HG03558 (cell line): Measurements from ENCODE around the gene LRRC4C.

Source experiments
- ATAC-seq: cut with Tn5 transposase; IDR thresholded peaks from one replicate; pipeline ENCODE4 v1.9.1; 2021; ENCODE audit warnings: moderate number of reproducible peaks; ENCODE audit not compliant: unreplicated experiment; ENCODE audit errors: extremely low read depth

Gene LRRC4C

GRCh38 chr11:41334007-41334933 is 125.2 kb downstream of the LRRC4C start:
- ATAC-seq, result no peak

- no peak for ATAC-seq
These were observed 126.1 kb downstream of the LRRC4C start for GRCh38 chr11:41333357-41333756.

- ATAC-seq, result no peak
These were observed 131.1 kb downstream of the LRRC4C start for GRCh38 chr11:41328324-41328723.

DNA sequence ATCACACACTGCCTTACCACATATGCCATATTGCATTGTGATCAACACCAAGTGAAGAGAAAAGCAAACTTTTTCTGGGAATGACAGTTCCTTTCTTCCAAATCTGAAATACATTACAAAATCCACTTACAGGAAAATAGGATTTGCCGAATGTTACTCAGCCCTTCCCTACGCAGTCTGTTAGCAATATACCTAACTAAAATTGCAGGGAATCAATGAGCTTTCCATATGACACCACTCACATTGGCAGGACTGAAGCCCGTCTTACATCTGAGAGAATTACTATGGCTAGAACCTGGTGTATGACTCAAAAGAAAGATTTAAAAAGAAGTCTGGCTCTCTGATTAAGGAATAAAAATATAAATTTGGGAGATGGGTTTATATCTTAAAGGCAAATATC is 136.0 kb downstream of the LRRC4C start:
- no peak for ATAC-seq

GRCh38 chr11:41320653-41321052 is 138.8 kb downstream of the LRRC4C start:
- no peak for ATAC-seq

DNA sequence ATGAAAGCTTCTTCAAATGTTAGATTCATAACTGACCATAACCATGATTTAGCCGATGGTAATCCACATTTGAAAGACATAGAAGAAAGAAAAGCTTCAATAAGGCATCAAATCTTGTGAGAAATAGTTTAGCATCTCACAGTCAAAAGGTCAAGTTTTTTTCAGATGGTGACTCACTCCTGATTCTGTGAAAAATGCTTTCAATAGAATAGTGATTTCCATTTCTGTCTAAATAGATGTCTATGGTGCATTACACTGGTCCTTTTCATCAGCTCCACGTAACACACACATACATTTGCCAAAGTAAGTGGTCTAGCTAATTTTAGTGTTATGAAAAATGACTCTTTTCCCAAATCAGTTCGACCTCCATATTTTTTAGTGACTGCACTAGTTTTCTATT is 139.2 kb downstream of the LRRC4C start:
- no peak for ATAC-seq

- ATAC-seq, result no peak
These were observed 140.0 kb downstream of the LRRC4C start for GRCh38 chr11:41319434-41319833.

GRCh38 chr11:41316751-41317150 is 142.7 kb downstream of the LRRC4C start:
- ATAC-seq, result no peak

DNA sequence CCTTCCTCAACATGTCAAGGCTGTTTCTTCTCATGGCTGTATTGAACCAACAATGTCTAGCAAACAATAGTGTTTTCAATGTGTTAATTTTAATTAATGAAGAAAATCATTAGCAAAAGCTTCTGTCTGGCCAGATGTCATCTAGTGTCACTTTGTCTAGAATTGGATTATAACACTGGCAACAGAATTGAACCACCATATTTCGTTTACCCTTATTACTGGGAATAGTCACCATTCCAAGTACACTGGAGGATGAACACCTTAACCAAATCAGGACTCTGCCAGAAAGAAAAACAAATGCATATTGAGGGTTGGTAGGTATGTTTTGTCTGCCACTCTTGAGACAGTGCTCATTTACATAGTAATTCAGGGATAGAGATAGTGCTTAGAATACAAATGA is 146.2 kb downstream of the LRRC4C start:
- ATAC-seq, result no peak

- ATAC-seq, result no peak
These were observed 149.7 kb downstream of the LRRC4C start for GRCh38 chr11:41309716-41310115.

GRCh38 chr11:41309111-41309522 is 150.3 kb downstream of the LRRC4C start:
- ATAC-seq, result peak; percentile 60

- ATAC-seq, result no peak
These were observed 151.2 kb downstream of the LRRC4C start for GRCh38 chr11:41308286-41308685.

- ATAC-seq, result no peak
These were observed 152.0 kb downstream of the LRRC4C start for GRCh38 chr11:41307296-41308080.

- ATAC-seq, result no peak
These were observed 153.0 kb downstream of the LRRC4C start for GRCh38 chr11:41306431-41306830.

DNA sequence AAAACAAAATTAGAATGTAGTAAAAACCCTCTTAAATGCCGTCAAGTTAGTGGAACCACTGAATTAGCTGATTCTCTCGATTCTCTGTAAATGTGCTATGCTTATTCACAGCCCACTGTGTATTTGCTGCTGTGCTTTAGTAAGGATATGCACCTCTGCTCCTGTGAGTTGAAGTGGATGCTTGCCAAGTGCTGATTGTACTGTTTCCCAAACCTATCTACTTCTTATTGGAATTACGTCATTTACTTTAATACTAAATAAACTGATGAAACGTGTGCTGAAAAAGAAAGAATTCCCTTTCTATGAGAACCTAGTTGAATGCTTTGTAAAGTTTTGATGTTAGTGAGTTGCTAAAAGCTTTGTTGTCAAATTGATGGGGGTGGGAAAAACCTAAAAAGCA is 158.4 kb downstream of the LRRC4C start:
- ATAC-seq, result no peak

- no peak for ATAC-seq
These were observed 170.0 kb downstream of the LRRC4C start for GRCh38 chr11:41289408-41289807.

DNA sequence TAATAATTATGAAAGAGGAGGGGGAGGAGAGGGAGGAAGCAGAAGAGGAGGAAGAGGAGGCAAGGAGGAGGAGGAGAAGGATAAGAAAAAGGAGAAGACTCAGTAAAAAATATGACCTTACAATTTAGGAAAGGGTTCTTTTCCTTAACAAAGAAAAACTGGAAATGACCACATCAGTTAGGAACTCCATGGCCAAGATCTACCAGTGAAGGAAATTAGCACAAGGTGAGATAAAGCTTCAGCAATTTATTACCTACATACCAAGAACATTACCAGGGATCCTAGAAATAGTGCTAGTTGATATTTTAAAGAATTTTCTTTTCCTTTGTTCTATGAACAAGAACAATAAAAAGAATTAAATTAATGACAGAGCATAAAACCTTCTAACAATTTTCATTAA is 172.7 kb downstream of the LRRC4C start:
- ATAC-seq, result no peak

- no peak for ATAC-seq
These were observed 175.1 kb downstream of the LRRC4C start for GRCh38 chr11:41284354-41284753.

DNA sequence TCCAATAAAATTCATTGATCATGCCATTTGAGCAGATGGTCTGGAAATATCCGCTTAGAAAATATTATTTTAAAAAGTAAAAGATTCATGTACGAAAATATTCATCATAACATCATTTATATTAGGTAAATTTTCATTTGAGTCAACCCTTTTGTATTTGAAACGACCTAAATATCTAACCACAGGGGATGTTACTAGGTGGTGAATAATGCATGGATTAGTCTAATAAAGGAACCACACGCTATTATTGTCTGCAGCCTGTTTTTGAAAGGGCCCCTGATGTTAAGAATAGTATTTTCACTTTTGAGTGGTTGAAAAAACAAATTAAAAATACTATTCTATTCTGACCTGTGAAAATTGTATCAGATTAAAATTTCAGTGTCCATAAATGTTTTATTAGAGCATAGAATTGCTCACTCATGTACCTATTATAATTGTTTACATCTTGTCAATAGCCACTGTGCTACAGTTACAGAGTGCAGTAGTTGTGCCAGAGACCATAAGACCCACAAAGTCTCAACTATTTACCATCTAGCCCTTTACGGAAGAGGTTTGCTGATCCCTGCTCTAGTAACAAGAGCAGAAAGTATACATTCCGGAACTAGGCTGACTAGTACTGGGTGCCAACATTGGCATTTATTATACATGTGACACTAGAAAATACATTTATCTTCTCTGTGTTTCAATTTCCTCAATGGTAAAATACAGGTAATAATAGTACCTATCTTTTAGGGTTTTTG is 176.1 kb downstream of the LRRC4C start:
- ATAC-seq, result no peak

GRCh38 chr11:41282395-41282794 is 177.1 kb downstream of the LRRC4C start:
- no peak for ATAC-seq
